ENCODE measurements around the gene UBXN6. TPM values are rescaled to one million over a fixed set of nuclear protein-coding genes. Genes with fewer than 3 reads are reported as not detected.

UBXN6 gene
- total RNA-seq, 1 experiment from 2014 or later: 34.1 TPM

- no peak overlapping the region for H3K9ac ChIP-seq (ENCODE audit: extremely low read depth, insufficient read length, low read length)
- peaks cover 9% of the 10 kb centered on the region for H3K23me2 ChIP-seq (ENCODE audit: insufficient read length, low read depth, low read length, poor library complexity, severe bottlenecking)
- H3K4me3 Mint-ChIP-seq: no peak overlapping the region
- H3K79me1 ChIP-seq (ENCODE audit: insufficient read depth, low read depth, low read length, poor library complexity, severe bottlenecking): no peaks in the 10 kb centered on the region
- H3K23ac ChIP-seq (ENCODE audit: insufficient read length, low read depth, low read length): no peak overlapping the region
- H3K27me3 ChIP-seq (ENCODE audit: insufficient read depth, low read length): no peaks in the 10 kb centered on the region
- H3K9me3 Mint-ChIP-seq: peaks cover 0 to 3% of the 10 kb centered on the region in 2 experiments; a peak in 1 of 5 replicates
- H2BK120ac ChIP-seq (ENCODE audit: low read depth, low read length, poor library complexity, severe bottlenecking): no peak overlapping the region
- no peak overlapping the region for H4K5ac ChIP-seq (ENCODE audit: insufficient read length, low read depth, low read length)
- no peak overlapping the region for H3K18ac ChIP-seq (ENCODE audit: insufficient read length, low read depth, low read length)
- H3K56ac ChIP-seq (ENCODE audit: insufficient read length, low read depth, low read length): no peak overlapping the region
- WGBS (ENCODE audit: extremely low coverage, insufficient read length, low lambda C conversion rate): no CpG with 5 or more reads among the region's 34 CpGs
- H3K14ac ChIP-seq (ENCODE audit: insufficient read depth, low read length): no peak overlapping the region
- H2BK5ac ChIP-seq (ENCODE audit: insufficient read length, low read length): no peak overlapping the region
- peaks cover 4% of the 10 kb centered on the region for H4K20me1 ChIP-seq (ENCODE audit: control insufficient read depth, insufficient read depth, insufficient read length)
- H3K4me2 ChIP-seq (ENCODE audit: insufficient read depth, insufficient read length, low read length): no peak overlapping the region
- H3K4ac ChIP-seq (ENCODE audit: low read depth, low read length): no peak overlapping the region
- H3K27ac ChIP-seq (ENCODE audit: insufficient read length, low read depth, low read length): no peak overlapping the region
- H2AFZ ChIP-seq (ENCODE audit: low read length): no peak overlapping the region
- no peak for TF ChIP-seq CTCF (conservative IDR thresholded peaks at IDR 0.05)
- no peak overlapping the region for H4K91ac ChIP-seq (ENCODE audit: insufficient read length, low read depth, low read length)
- DNase-seq: no peak
- H4K8ac ChIP-seq (replicated peaks; ENCODE audit: insufficient read length, low read depth, low read length): no peak overlapping the region
- H3K27me3 Mint-ChIP-seq (ENCODE audit: low read depth): peaks cover 6% of the 10 kb centered on the region; the same call in 1 of the 2 replicates
- H3K4me1 ChIP-seq (ENCODE audit: insufficient read depth, low read length): no peaks in the 10 kb centered on the region
- no peak overlapping the region for H3K27ac Mint-ChIP-seq
- H3K9me3 ChIP-seq (ENCODE audit: control insufficient read depth, low read depth, low read length): no peaks in the 10 kb centered on the region
- H2BK12ac ChIP-seq (ENCODE audit: insufficient read length, low read depth, low read length): no peak overlapping the region
- no peak overlapping the region for H2AK5ac ChIP-seq (ENCODE audit: insufficient read length, low read length)
- peaks cover 12 to 36% (median 18%) of the 10 kb centered on the region in 3 experiments; a peak in 6 of 7 replicates for H3K36me3 Mint-ChIP-seq (ENCODE audit: insufficient read depth in 1 of 3, low read depth in 3 of 3)
- H3T11ph ChIP-seq (ENCODE audit: low read length): no peak overlapping the region
- H3K79me2 ChIP-seq (ENCODE audit: insufficient read depth, low read length): no peaks in the 10 kb centered on the region; the same call in 1 of the 2 replicates
- no peak overlapping the region for H2BK15ac ChIP-seq (ENCODE audit: low read depth, low read length)
- peaks cover 10 to 14% of the 10 kb centered on the region in 2 experiments for H3K4me1 Mint-ChIP-seq
- H2BK20ac ChIP-seq (ENCODE audit: low read depth, low read length, poor library complexity, severe bottlenecking): no peak overlapping the region
Observed at GRCh38 chr19:4453232-4454179, 4.1 kb downstream of the UBXN6 start.

Data from H9 (cell line).